PC-3 (cell line): ENCODE data around the gene SPHK1. TPM values are rescaled to one million over a fixed set of nuclear protein-coding genes. Genes with fewer than 3 reads are reported as not detected.

Experiments
- ATAC-seq: fragments of 200-7000 bp; cut with Tn5 transposase; 2 replicates; pipeline ENCODE4 v1.9.1; 2020; ENCODE audit warnings: mild to moderate bottlenecking, moderate library complexity
- BruUV-seq: library from RNA; stranded (reverse); fragments of 400-500 nt; replicated peaks from 2 replicates; lab custom pipeline; 2021; lab: Mats Ljungman, UMichigan
- CTCF ChIA-PET: fragments of 300-600 bp; sonication (Branson Sonifier 250); formaldehyde crosslinking; loops from one replicate; lab custom pipeline; 2022; ENCODE audit warnings: antibody characterized with exemption; lab: Charles Lee
- POLR2A ChIA-PET: fragments of 300-600 bp; sonication (Branson Sonifier 250); formaldehyde crosslinking; loops from one replicate; lab custom pipeline; 2022; ENCODE audit warnings: antibody characterized with exemption; ENCODE audit not compliant: unreplicated experiment; lab: Charles Lee
- DNase-seq: peaks from one replicate; pipeline ENCODE4 v3.0.0-alpha.2; 2015
- H2AFZ ChIP-seq: fragments of 300-600 bp; sonication (generic); 2 replicates; pipeline ENCODE4 v1.6.0; 2016; ENCODE audit warnings: antibody characterized with exemption, low read length
- H3F3A ChIP-seq: fragments of 300-600 bp; sonication (generic); one replicate; pipeline ENCODE4 v1.6.0; 2017; ENCODE audit warnings: antibody characterized with exemption, low read length, control low read depth, mild to moderate bottlenecking; ENCODE audit not compliant: unreplicated experiment
- H3K27ac ChIP-seq: fragments of 300-600 bp; sonication (generic); 2 replicates; pipeline ENCODE4 v1.5.1; 2016; ENCODE audit warnings: mild to moderate bottlenecking, low read length
- H3K27me3 ChIP-seq: fragments of 300-600 bp; sonication (generic); 2 replicates; pipeline ENCODE4 v1.6.1; 2016; ENCODE audit warnings: low read length, mixed read lengths
- H3K36me3 ChIP-seq: fragments of 300-600 bp; sonication (generic); 2 replicates; pipeline ENCODE4 v1.6.1; 2016; ENCODE audit warnings: low read depth, mixed run types, low read length, mixed read lengths
- H3K4me1 ChIP-seq: fragments of 300-600 bp; sonication (generic); 2 replicates; pipeline ENCODE4 v1.5.1; 2016; ENCODE audit warnings: low read length; ENCODE audit not compliant: insufficient read depth
- H3K4me2 ChIP-seq: fragments of 300-600 bp; sonication (generic); 2 replicates; pipeline ENCODE4 v1.6.0; 2016; ENCODE audit warnings: low read length
- H3K4me3 ChIP-seq: fragments of 300-600 bp; sonication (generic); 2 replicates; pipeline ENCODE4 v1.5.1; 2016; ENCODE audit warnings: mild to moderate bottlenecking, low read length, mixed read lengths
- H3K79me2 ChIP-seq: fragments of 300-600 bp; sonication (generic); 2 replicates; pipeline ENCODE4 v1.6.1; 2017; ENCODE audit warnings: low read length, mixed read lengths
- H3K9ac ChIP-seq: fragments of 300-600 bp; sonication (generic); 2 replicates; pipeline ENCODE4 v1.6.0; 2016; ENCODE audit warnings: mild to moderate bottlenecking, low read length
- H3K9me2 ChIP-seq: fragments of 300-600 bp; sonication (generic); replicated peaks from 2 replicates; pipeline ENCODE4 v1.6.1; 2016; ENCODE audit warnings: mixed run types, low read length, mixed read lengths
- H3K9me3 ChIP-seq: fragments of 300-600 bp; sonication (generic); 2 replicates; pipeline ENCODE4 v1.6.1; 2016; ENCODE audit warnings: low read length, mixed read lengths
- H4K20me1 ChIP-seq: fragments of 300-600 bp; sonication (generic); 2 replicates; pipeline ENCODE4 v1.6.1; 2016; ENCODE audit warnings: low read length, mixed read lengths
- EZH2 ChIP-seq: fragments of 300-600 bp; sonication (generic); IDR thresholded peaks from one replicate; pipeline ENCODE4 v1.6.1; 2017; ENCODE audit warnings: antibody characterized with exemption, mild to moderate bottlenecking, low read length; ENCODE audit not compliant: unreplicated experiment
- EZH2phosphoT487 ChIP-seq: fragments of 300-600 bp; sonication (generic); IDR thresholded peaks from 2 replicates; pipeline ENCODE4 v1.6.1; 2018; ENCODE audit warnings: mild to moderate bottlenecking, antibody characterized with exemption, low read length, borderline replicate concordance
- intact Hi-C: fragments of 100-400 bp; cut with micrococcal nuclease; formaldehyde crosslinking; loops from 2 replicates; pipeline ENCODE4 v1.9.0; 2023
- total RNA-seq: library from RNA; depleted of rRNA; stranded (reverse); fragments of >200 nt; gene quantifications from 2 replicates; pipeline ENCODE4 v1.2.3, GENCODE V29; 2014
- TF ChIP-seq, protein P1 (sequence below): fragments of 300-600 bp; sonication (generic); conservative IDR thresholded peaks from 2 replicates; pipeline ENCODE4 v1.5.1; 2017; ENCODE audit warnings: antibody characterized with exemption, low read depth, mild to moderate bottlenecking, low read length

The SPHK1 gene
- total RNA-seq, 1 experiment from 2014 or later = 54.2 TPM

DNA sequence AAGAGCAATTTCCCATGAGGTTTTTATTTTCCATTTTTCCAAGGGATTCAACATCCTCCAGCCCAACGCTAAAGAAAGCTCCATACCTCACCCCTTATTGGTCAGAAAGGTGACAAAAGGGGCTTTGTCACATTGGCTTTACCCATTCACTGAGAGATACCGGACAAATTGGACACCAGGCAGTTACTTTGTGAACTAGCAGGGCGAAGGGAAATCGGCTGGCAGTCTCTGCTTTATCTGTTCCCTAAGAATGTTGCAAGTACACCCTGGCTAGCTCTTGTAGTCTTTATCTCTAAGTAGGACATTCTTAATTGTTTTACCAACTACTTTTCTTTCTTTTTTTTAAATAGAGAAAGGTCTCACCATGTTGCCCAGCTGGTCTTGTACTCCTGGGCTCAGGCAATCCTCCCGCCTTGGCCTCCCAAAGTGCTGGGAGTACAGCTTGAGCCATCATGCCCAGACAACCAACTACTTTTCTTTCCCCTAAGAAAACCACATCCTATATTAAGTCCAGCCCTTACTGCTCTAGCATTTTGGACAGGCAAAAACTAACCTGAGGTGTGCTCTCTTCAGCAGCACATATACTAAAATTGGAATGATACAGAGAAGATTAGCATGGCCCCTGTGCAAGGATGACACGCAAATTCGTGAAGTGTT lies 47.5 kb upstream of the SPHK1 start:
- DNase-seq (no peak), ATAC-seq (no peak)
- TF ChIP-seq, protein P1, sequence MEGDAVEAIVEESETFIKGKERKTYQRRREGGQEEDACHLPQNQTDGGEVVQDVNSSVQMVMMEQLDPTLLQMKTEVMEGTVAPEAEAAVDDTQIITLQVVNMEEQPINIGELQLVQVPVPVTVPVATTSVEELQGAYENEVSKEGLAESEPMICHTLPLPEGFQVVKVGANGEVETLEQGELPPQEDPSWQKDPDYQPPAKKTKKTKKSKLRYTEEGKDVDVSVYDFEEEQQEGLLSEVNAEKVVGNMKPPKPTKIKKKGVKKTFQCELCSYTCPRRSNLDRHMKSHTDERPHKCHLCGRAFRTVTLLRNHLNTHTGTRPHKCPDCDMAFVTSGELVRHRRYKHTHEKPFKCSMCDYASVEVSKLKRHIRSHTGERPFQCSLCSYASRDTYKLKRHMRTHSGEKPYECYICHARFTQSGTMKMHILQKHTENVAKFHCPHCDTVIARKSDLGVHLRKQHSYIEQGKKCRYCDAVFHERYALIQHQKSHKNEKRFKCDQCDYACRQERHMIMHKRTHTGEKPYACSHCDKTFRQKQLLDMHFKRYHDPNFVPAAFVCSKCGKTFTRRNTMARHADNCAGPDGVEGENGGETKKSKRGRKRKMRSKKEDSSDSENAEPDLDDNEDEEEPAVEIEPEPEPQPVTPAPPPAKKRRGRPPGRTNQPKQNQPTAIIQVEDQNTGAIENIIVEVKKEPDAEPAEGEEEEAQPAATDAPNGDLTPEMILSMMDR = no peak
- no peak for TF ChIP-seq EZH2phosphoT487
- no peak for TF ChIP-seq EZH2
- Histone ChIP-seq H3K9me3 (no peaks in the 10 kb centered on the region), H3K27ac (no peak overlapping the region), H3K4me1 (no peaks in the 10 kb centered on the region), H3K9me2 (no peaks in the 10 kb centered on the region), H3K9ac (no peak overlapping the region), H3K79me2 (peaks cover 46% of the 10 kb centered on the region), H3K4me3 (no peak overlapping the region), H3K27me3 (no peaks in the 10 kb centered on the region), H3K36me3 (peaks cover 10% of the 10 kb centered on the region; the same call in 1 of the 2 replicates), H3F3A (no peaks in the 10 kb centered on the region), H4K20me1 (no peaks in the 10 kb centered on the region), H3K4me2 (no peak overlapping the region), H2AFZ (no peak overlapping the region)
- BruUV-seq = no TSS peak
- intact Hi-C loops = no loop called here
- POLR2A ChIA-PET = interaction anchor here (0.7 kb wide), 1 partner anchor 15 kb away, joined by 3 read pairs; no protein-coding TSS in a partner anchor
- CTCF ChIA-PET = no interaction called here

DNA sequence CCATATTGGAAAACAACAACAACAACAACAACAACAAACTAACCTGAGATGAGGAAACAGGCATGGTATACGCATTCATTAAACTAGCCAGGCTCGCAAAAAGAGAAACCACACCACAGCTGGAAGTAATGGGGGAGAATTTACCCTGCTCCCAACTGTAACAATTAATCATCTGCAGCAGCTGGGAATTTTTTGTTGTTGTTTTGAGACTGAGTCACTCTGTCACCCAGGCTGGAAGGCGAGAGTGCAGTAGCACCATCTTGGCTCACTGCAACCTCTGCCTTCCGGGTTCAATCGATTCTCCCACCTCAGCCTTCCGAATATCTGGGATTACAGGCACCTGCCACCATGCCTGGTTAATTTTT lies 47.0 kb upstream of the SPHK1 start:
- CTCF ChIA-PET = no interaction called here
- Histone ChIP-seq H3F3A (no peaks in the 10 kb centered on the region), H3K79me2 (peaks cover 46% of the 10 kb centered on the region), H3K4me3 (no peak overlapping the region), H3K27me3 (no peaks in the 10 kb centered on the region), H4K20me1 (no peaks in the 10 kb centered on the region), H3K9ac (no peak overlapping the region), H3K4me2 (no peak overlapping the region), H3K36me3 (peaks cover 10% of the 10 kb centered on the region; the same call in 1 of the 2 replicates), H3K4me1 (no peaks in the 10 kb centered on the region), H3K9me2 (no peaks in the 10 kb centered on the region), H3K9me3 (no peaks in the 10 kb centered on the region), H3K27ac (no peak overlapping the region), H2AFZ (no peak overlapping the region)
- TF ChIP-seq, protein P1 = no peak
- TF ChIP-seq EZH2 (no peak), EZH2phosphoT487 (no peak)
- no peak for ATAC-seq
- intact Hi-C loops = no loop called here
- no TSS peak for BruUV-seq
- DNase-seq = no peak
- POLR2A ChIA-PET = interaction anchor here (0.7 kb wide), 1 partner anchor 15 kb away, joined by 3 read pairs; no protein-coding TSS in a partner anchor

DNA sequence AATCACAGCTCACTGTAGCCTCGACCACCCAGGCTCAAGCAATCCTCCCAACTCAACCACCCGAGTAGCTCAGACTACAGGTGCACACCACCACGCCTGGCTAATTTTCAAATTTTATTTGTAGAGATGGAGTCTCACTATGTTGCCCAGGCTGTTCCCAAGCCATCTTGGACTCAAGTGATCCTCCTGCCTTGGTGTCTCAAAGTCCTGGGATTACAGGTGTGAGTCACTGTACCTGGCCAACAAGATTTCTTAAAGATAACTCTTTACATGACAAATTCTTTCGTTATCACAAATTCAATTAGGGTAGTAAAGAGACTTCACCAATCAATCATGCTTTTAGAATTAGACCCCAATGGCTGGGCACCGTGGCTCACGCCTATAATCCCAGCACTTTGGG lies 43.1 kb upstream of the SPHK1 start:
- Histone ChIP-seq H3K27ac (no peak overlapping the region), H3K9me2 (no peaks in the 10 kb centered on the region), H3K36me3 (peaks cover 27% of the 10 kb centered on the region), H3K79me2 (peaks cover 22% of the 10 kb centered on the region), H3K9ac (no peak overlapping the region), H3K4me1 (no peaks in the 10 kb centered on the region), H3K9me3 (no peaks in the 10 kb centered on the region), H3F3A (no peaks in the 10 kb centered on the region), H3K4me2 (no peak overlapping the region), H2AFZ (no peak overlapping the region), H3K4me3 (no peak overlapping the region), H4K20me1 (no peaks in the 10 kb centered on the region), H3K27me3 (no peaks in the 10 kb centered on the region)
- no peak for ATAC-seq
- TF ChIP-seq, protein P1 = no peak
- no peak for TF ChIP-seq EZH2phosphoT487
- BruUV-seq = no TSS peak
- intact Hi-C loops = no loop called here
- CTCF ChIA-PET = interaction anchor here (0.7 kb wide), 1 partner anchor 58 kb away, joined by 7 read pairs; no protein-coding TSS in a partner anchor
- DNase-seq = no peak
- POLR2A ChIA-PET = no interaction called here
